ENCODE data around the gene C1orf94. TPM values are rescaled to one million over a fixed set of nuclear protein-coding genes. Genes with fewer than 3 reads are reported as not detected.

Gene C1orf94
- total and polyA plus RNA-seq, 2 of the 4 experiments (the other 2 are of a cell fraction): not detected

DNA sequence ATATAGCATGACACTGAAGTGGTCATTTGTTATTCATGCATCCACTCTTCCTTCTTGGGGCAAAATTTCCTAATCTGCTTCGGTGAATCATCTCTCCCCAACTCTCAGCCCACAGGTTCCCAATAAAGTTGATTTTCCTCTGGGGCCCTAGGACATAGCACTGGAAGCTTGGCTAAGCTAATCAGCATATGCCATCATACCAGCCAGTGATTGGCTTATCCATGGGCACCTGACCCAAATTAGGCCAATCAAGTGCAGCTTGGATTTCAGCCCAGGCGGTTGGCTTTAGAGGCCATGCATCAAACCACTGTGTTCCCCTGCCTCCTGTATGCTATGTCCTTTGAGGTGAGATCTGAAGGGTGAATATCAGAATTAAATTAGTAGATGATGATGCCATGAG is 58.9 kb downstream of the C1orf94 start:
- H3K9me3 ChIP-seq (ENCODE audit: control insufficient read depth, insufficient read depth, low read length): peaks cover 10% of the 10 kb centered on the region
- H2BK120ac ChIP-seq (ENCODE audit: low read depth, low read length): no peak overlapping the region
- CTCF ChIA-PET: no interaction called here
- H3K4me3 ChIP-seq (ENCODE audit: insufficient read depth, low read depth, low read length): no peak overlapping the region
- no peaks in the 10 kb centered on the region for H3K79me1 ChIP-seq (ENCODE audit: low read depth in 1 of 2, low read length in 2 of 2)
- no peak overlapping the region for H2AFZ ChIP-seq (replicated peaks; ENCODE audit: low read length, poor library complexity)
- no peak overlapping the region for H4K8ac ChIP-seq (ENCODE audit: low read depth in 2 of 2, low read length in 2 of 2)
- H4K20me1 ChIP-seq (ENCODE audit: insufficient read depth, low read length): no peaks in the 10 kb centered on the region
- no peak overlapping the region for H3K27ac ChIP-seq (ENCODE audit: insufficient read depth, low read length)
- no peak overlapping the region for H4K91ac ChIP-seq (ENCODE audit: insufficient read depth, low read depth, low read length)
- no peak overlapping the region for H2BK20ac ChIP-seq (ENCODE audit: low read depth, low read length)
- H3K14ac ChIP-seq (replicated peaks; ENCODE audit: low read depth, low read length): no peak overlapping the region
- H3K36me3 ChIP-seq (ENCODE audit: control insufficient read depth, insufficient read depth, low read length): no peaks in the 10 kb centered on the region
- TF ChIP-seq, protein P1, sequence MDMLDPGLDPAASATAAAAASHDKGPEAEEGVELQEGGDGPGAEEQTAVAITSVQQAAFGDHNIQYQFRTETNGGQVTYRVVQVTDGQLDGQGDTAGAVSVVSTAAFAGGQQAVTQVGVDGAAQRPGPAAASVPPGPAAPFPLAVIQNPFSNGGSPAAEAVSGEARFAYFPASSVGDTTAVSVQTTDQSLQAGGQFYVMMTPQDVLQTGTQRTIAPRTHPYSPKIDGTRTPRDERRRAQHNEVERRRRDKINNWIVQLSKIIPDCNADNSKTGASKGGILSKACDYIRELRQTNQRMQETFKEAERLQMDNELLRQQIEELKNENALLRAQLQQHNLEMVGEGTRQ (IDR thresholded peaks at IDR 0.05; ENCODE audit: low read depth, low read length): no peak
- TF ChIP-seq RAD21 (IDR thresholded peaks at IDR 0.05; ENCODE audit: low read length) (no peak), FOS (IDR thresholded peaks at IDR 0.05; ENCODE audit: low read depth, low read length) (no peak), BHLHE40 (IDR thresholded peaks at IDR 0.05; ENCODE audit: low read depth, low read length) (no peak)
- dilution Hi-C loops (cut with HindIII; ENCODE audit: low sequenced_read_pairs, unreplicated experiment) (no loop called here), intact Hi-C loops (cut with micrococcal nuclease) (no loop called here), in situ Hi-C loops (cut with MboI; ENCODE audit: low sequenced_read_pairs) (no loop called here)
- DNase-seq (no peak), ATAC-seq (ENCODE audit: low read depth) (no peak)
- H3K4me1 ChIP-seq (ENCODE audit: control insufficient read depth, insufficient read depth, low read length): no peaks in the 10 kb centered on the region
- no peaks in the 10 kb centered on the region for H3K27me3 ChIP-seq (ENCODE audit: control insufficient read depth, insufficient read depth, low read length)
- no peak overlapping the region for H3K4ac ChIP-seq (ENCODE audit: low read depth, low read length)
- no peak overlapping the region for H4K5ac ChIP-seq (ENCODE audit: low read depth, low read length)
- WGBS, 2 experiments (ENCODE audit: extremely low coverage in 2 of 2, insufficient read length in 1 of 2): no CpG with 5 or more reads among the region's 2 CpGs
- H3K18ac ChIP-seq (ENCODE audit: low read depth, low read length): no peak overlapping the region
- H2BK15ac ChIP-seq (ENCODE audit: low read depth, low read length): no peak overlapping the region
- no peaks in the 10 kb centered on the region for H3K9me1 ChIP-seq (ENCODE audit: insufficient read depth, low read length)
- no peak overlapping the region for H3K9ac ChIP-seq (ENCODE audit: low read depth, low read length)
- H2BK5ac ChIP-seq (ENCODE audit: low read depth, low read length, poor library complexity, severe bottlenecking): no peak overlapping the region
- H2AK9ac ChIP-seq (replicated peaks; ENCODE audit: low read depth, low read length, poor library complexity): no peak overlapping the region
- H3K23ac ChIP-seq (ENCODE audit: low read depth, low read length): no peak overlapping the region
- H3K56ac ChIP-seq (ENCODE audit: extremely low read depth, insufficient read depth, low read length): no peak overlapping the region
- POLR2A ChIA-PET (ENCODE audit: unreplicated experiment): no interaction called here
- no peak overlapping the region for H2AK5ac ChIP-seq (ENCODE audit: low read depth, low read length)
- BruUV-seq (replicated peaks): no TSS peak
- no peak overlapping the region for H3K4me2 ChIP-seq (ENCODE audit: low read depth, low read length)
